SK-N-SH treated with all-trans-retinoic acid at 6 μM for 48 hours (cell line): ENCODE measurements around the gene MYO16.

Source experiments
- ARNTL ChIP-seq: fragments of 450-650 bp; formaldehyde crosslinking; IDR thresholded peaks from 2 replicates; pipeline ENCODE4 v1.5.0; 2020; ENCODE audit warnings: low read depth, mild to moderate bottlenecking, moderate library complexity, borderline replicate concordance
- ISL1 ChIP-seq: fragments of 250-450 bp; sonication (Bioruptor Pico); IDR thresholded peaks from 2 replicates; pipeline ENCODE4 v2.1.2; 2022; ENCODE audit warnings: mild to moderate bottlenecking, moderate library complexity
- PATZ1 ChIP-seq: fragments of 250-450 bp; sonication (Bioruptor Pico); IDR thresholded peaks from 2 replicates; pipeline ENCODE4 v1.8.0; 2020; ENCODE audit warnings: mild to moderate bottlenecking, moderate library complexity, borderline replicate concordance
- RARB ChIP-seq: fragments of 250-450 bp; sonication (Bioruptor Pico); IDR thresholded peaks from 2 replicates; pipeline ENCODE4 v1.8.0; 2021; ENCODE audit warnings: mild to moderate bottlenecking, moderate library complexity
- TOX ChIP-seq: fragments of 250-450 bp; sonication (Bioruptor Pico); IDR thresholded peaks from 2 replicates; pipeline ENCODE4 v1.8.0; 2021; ENCODE audit warnings: mild to moderate bottlenecking, moderate library complexity, borderline replicate concordance
- ZC3H10 ChIP-seq: fragments of 250-450 bp; sonication (Bioruptor Pico); IDR thresholded peaks from 2 replicates; pipeline ENCODE4 v1.5.1; 2021; ENCODE audit warnings: mild to moderate bottlenecking, moderate library complexity
- ZFP3 ChIP-seq: fragments of 250-450 bp; sonication (Bioruptor Pico); IDR thresholded peaks from 2 replicates; pipeline ENCODE4 v1.5.0; 2020; ENCODE audit warnings: mild to moderate bottlenecking, moderate library complexity
- ZFP30 ChIP-seq: fragments of 450-650 bp; formaldehyde crosslinking; IDR thresholded peaks from 2 replicates; pipeline ENCODE4 v1.5.0; 2022; ENCODE audit warnings: mild to moderate bottlenecking, moderate library complexity

GRCh38 chr13:108919036-108919907, 289.9 kb downstream of the MYO16 start:
- no peak for TF ChIP-seq ARNTL (CRISPR knock-in tag)
- no peak for TF ChIP-seq ZC3H10 (CRISPR knock-in tag)
- TF ChIP-seq ZFP3: no peak
- no peak for TF ChIP-seq PATZ1
- no peak for TF ChIP-seq RARB (CRISPR knock-in tag)
- TF ChIP-seq ZFP30 (CRISPR knock-in tag): no peak
- TF ChIP-seq TOX (CRISPR knock-in tag): no peak
- no peak for TF ChIP-seq ISL1 (CRISPR knock-in tag)
